ENCODE measurements around the gene TMCC2.

DNA sequence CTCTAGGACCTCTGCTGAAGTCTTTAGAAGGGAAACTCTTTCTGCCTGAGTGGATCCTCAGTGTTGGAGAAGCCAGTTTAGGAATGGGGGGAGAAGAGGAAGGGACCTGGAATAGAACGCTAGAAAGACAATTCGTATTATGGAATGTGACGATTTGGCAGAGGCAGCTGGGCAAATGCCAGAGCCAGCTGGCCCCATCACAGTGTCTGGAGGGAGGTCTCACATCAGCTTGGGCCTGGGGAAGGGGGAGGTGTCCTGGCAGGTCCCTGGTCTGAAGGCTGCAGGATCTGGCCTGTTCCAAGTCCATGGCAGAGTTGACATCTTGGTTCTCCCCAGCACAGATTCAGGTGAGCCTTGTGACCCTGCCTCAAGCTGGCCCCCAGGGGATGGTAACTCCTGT lies 11.3 kb downstream of the TMCC2 start:
- TF ChIP-seq, protein P1, sequence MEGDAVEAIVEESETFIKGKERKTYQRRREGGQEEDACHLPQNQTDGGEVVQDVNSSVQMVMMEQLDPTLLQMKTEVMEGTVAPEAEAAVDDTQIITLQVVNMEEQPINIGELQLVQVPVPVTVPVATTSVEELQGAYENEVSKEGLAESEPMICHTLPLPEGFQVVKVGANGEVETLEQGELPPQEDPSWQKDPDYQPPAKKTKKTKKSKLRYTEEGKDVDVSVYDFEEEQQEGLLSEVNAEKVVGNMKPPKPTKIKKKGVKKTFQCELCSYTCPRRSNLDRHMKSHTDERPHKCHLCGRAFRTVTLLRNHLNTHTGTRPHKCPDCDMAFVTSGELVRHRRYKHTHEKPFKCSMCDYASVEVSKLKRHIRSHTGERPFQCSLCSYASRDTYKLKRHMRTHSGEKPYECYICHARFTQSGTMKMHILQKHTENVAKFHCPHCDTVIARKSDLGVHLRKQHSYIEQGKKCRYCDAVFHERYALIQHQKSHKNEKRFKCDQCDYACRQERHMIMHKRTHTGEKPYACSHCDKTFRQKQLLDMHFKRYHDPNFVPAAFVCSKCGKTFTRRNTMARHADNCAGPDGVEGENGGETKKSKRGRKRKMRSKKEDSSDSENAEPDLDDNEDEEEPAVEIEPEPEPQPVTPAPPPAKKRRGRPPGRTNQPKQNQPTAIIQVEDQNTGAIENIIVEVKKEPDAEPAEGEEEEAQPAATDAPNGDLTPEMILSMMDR (IDR thresholded peaks at IDR 0.05; ENCODE audit: low read length) = no peak
- TF ChIP-seq EZH2 (optimal IDR thresholded peaks at IDR 0.05; ENCODE audit: low read depth, low read length) (no peak), EZH2phosphoT487 (IDR thresholded peaks at IDR 0.05; ENCODE audit: low read length) (no peak)
